CD4-positive, CD25-positive, alpha-beta regulatory T cell (primary cell): ENCODE results near the gene PCED1A. TPM values are rescaled to one million over a fixed set of nuclear protein-coding genes. Genes with fewer than 3 reads are reported as not detected.
A peak's percentile ranks its signal among the peaks of the same experiment; 100 is the strongest.

ENCODE experiments used
- ATAC-seq, 2 donors: fragments of 150-1000 bp; cut with Tn5 transposase; one replicate each; pipeline ENCODE4 v1.10.0; 2021; ENCODE audit warnings: low read depth in 2 of 2, moderate number of reproducible peaks in 2 of 2, moderate library complexity in 1 of 2
- DNase-seq, 3 donors: peaks; one replicate each; pipeline versions ENCODE4 v3.0.0 to v3.0.0-alpha.2; 2012 to 2022; ENCODE audit warnings: mixed read lengths in 1 of 3
- H3K27ac ChIP-seq: one replicate; pipeline ENCODE4 v1.7.0; 2013; ENCODE audit warnings: mild to moderate bottlenecking, low read length; ENCODE audit not compliant: insufficient read depth, poor library complexity, severe bottlenecking
- H3K27me3 ChIP-seq: one replicate; pipeline ENCODE4 v1.7.0; 2013; ENCODE audit warnings: low read length; ENCODE audit not compliant: control insufficient read depth, insufficient read depth
- H3K36me3 ChIP-seq: one replicate; pipeline ENCODE4 v1.7.0; 2013; ENCODE audit warnings: mild to moderate bottlenecking, low read length, moderate library complexity; ENCODE audit not compliant: control insufficient read depth, insufficient read depth
- H3K4me1 ChIP-seq: 2 replicates; pipeline ENCODE4 v1.7.0; 2013; ENCODE audit warnings: mild to moderate bottlenecking, low read length; ENCODE audit not compliant: insufficient read depth, control insufficient read depth, poor library complexity, severe bottlenecking
- H3K4me3 ChIP-seq: one replicate; pipeline ENCODE4 v1.7.0; 2013; ENCODE audit warnings: low read depth, mild to moderate bottlenecking, low read length, moderate library complexity
- H3K9me3 ChIP-seq, 2 experiments: 1 replicate in 1 of 2; 2 replicates in 1 of 2; pipeline ENCODE4 v1.7.0; 2013; ENCODE audit warnings: low read length in 2 of 2, mild to moderate bottlenecking in 1 of 2, moderate library complexity in 1 of 2; ENCODE audit not compliant: control insufficient read depth in 2 of 2
- H3K27ac Mint-ChIP-seq, 3 donors: one replicate each; pipeline ENCODE4 v1.8.0; 2020 to 2022; ENCODE audit warnings: mild to moderate bottlenecking in 3 of 3, mixed read lengths in 3 of 3, moderate library complexity in 2 of 3
- H3K27me3 Mint-ChIP-seq: one replicate; pipeline ENCODE4 v1.8.0; 2022; ENCODE audit warnings: mild to moderate bottlenecking, mixed read lengths
- H3K36me3 Mint-ChIP-seq: one replicate; pipeline ENCODE4 v1.8.0; 2020; ENCODE audit warnings: mixed read lengths
- H3K4me1 Mint-ChIP-seq, 4 donors: one replicate each; pipeline ENCODE4 v1.8.0; 2020 to 2022; ENCODE audit warnings: mixed read lengths in 4 of 4, mild to moderate bottlenecking in 1 of 4
- H3K4me3 Mint-ChIP-seq, 4 donors: one replicate each; pipeline ENCODE4 v1.8.0; 2020 to 2022; ENCODE audit warnings: mild to moderate bottlenecking in 4 of 4, mixed read lengths in 4 of 4, moderate library complexity in 3 of 4
- H3K9me3 Mint-ChIP-seq, 7 donors: one replicate each; pipeline ENCODE4 v1.8.0; 2020 to 2022; ENCODE audit warnings: mixed read lengths in 7 of 7, mild to moderate bottlenecking in 3 of 7, moderate library complexity in 2 of 7
- polyA plus RNA-seq, 4 donors: library from polyadenylated mRNA; unstranded; fragments of 300-500 nt; fragmentation: Illumina TruSeq; gene quantifications; one replicate each; pipeline ENCODE4 v1.2.3, GENCODE V29; 2021
- total RNA-seq: library from RNA; stranded (reverse); gene quantifications from one replicate; pipeline ENCODE4 v1.2.3, GENCODE V29; 2022

PCED1A gene
- total and polyA plus RNA-seq, 5 donors from 2014 or later: 17.8 to 47.2 (median 19.8) TPM

GRCh38 chr20:2805689-2806350 is 34.6 kb downstream of the PCED1A start:
- Mint-ChIP-seq H3K36me3 (peaks cover 3% of the 10 kb centered on the region), H3K9me3 (peaks cover 0 to 3% (median 0%) of the 10 kb centered on the region in 7 donors), H3K4me1 (peaks cover 5 to 15% (median 10%) of the 10 kb centered on the region in 4 donors), H3K4me3 (no peak overlapping the region), H3K27me3 (peaks cover 78% of the 10 kb centered on the region), H3K27ac (no peak overlapping the region)
- H3K9me3 ChIP-seq: no peaks in the 10 kb centered on the region
- H3K4me3 ChIP-seq: no peak overlapping the region
- ATAC-seq: no peak
- H3K36me3 ChIP-seq: no peaks in the 10 kb centered on the region
- DNase-seq: no peak
- H3K27ac ChIP-seq: no peak overlapping the region
- H3K27me3 ChIP-seq: peaks cover 15% of the 10 kb centered on the region
- no peaks in the 10 kb centered on the region for H3K4me1 ChIP-seq

- Mint-ChIP-seq H3K27ac (no peak overlapping the region), H3K4me1 (peaks cover 6 to 18% (median 13%) of the 10 kb centered on the region in 4 donors), H3K36me3 (peaks cover 3% of the 10 kb centered on the region), H3K27me3 (peaks cover 82% of the 10 kb centered on the region), H3K4me3 (no peak overlapping the region), H3K9me3 (peaks cover 0 to 3% (median 0%) of the 10 kb centered on the region in 7 donors)
- no peak for DNase-seq
- H3K27ac ChIP-seq: no peak overlapping the region
- H3K4me3 ChIP-seq: no peak overlapping the region
- ATAC-seq: no peak
- H3K27me3 ChIP-seq: peaks cover 16% of the 10 kb centered on the region
- H3K9me3 ChIP-seq: no peaks in the 10 kb centered on the region
- no peaks in the 10 kb centered on the region for H3K36me3 ChIP-seq
- H3K4me1 ChIP-seq: peaks cover 5% of the 10 kb centered on the region
Observed at GRCh38 chr20:2804852-2805688, 35.4 kb downstream of the PCED1A start.

GRCh38 chr20:2804041-2804828 is 36.2 kb downstream of the PCED1A start:
- Histone ChIP-seq H3K9me3 (no peaks in the 10 kb centered on the region), H3K4me1 (peaks cover 13% of the 10 kb centered on the region), H3K27me3 (peaks cover 16% of the 10 kb centered on the region), H3K4me3 (no peak overlapping the region), H3K27ac (no peak overlapping the region), H3K36me3 (no peaks in the 10 kb centered on the region)
- Mint-ChIP-seq H3K4me1 (peaks cover 6 to 27% (median 15%) of the 10 kb centered on the region in 4 donors), H3K36me3 (peaks cover 3% of the 10 kb centered on the region), H3K9me3 (peaks cover 0 to 5% (median 0%) of the 10 kb centered on the region in 7 donors), H3K27ac (no peak overlapping the region), H3K27me3 (peaks cover 84% of the 10 kb centered on the region), H3K4me3 (no peak overlapping the region)
- no peak for DNase-seq
- no peak for ATAC-seq

- H3K27me3 ChIP-seq: peaks cover 21% of the 10 kb centered on the region
- peak overlapping the region in 3 of 4 donors; percentile 41 to 85 (median 67) for H3K4me3 Mint-ChIP-seq
- H3K4me3 ChIP-seq: no peak overlapping the region
- H3K36me3 ChIP-seq: no peaks in the 10 kb centered on the region
- H3K9me3 Mint-ChIP-seq: peaks cover 0 to 5% (median 0%) of the 10 kb centered on the region in 7 donors
- DNase-seq (no peak), ATAC-seq (no peak)
- H3K27ac ChIP-seq: no peak overlapping the region
- H3K9me3 ChIP-seq: no peaks in the 10 kb centered on the region
- peaks cover 76% of the 10 kb centered on the region for H3K27me3 Mint-ChIP-seq
- peaks cover 3% of the 10 kb centered on the region for H3K36me3 Mint-ChIP-seq
- H3K4me1 Mint-ChIP-seq: peaks cover 6 to 39% (median 13%) of the 10 kb centered on the region in 4 donors
- peaks cover 14% of the 10 kb centered on the region for H3K4me1 ChIP-seq
- no peak overlapping the region for H3K27ac Mint-ChIP-seq
Observed at GRCh38 chr20:2801286-2801728, 39.1 kb downstream of the PCED1A start.

- Mint-ChIP-seq H3K4me1 (peaks cover 6 to 35% (median 13%) of the 10 kb centered on the region in 4 donors), H3K4me3 (peak within 1 kb of the TSS; percentile 41 to 85 (median 77)), H3K27ac (peak within 1 kb of the TSS in 2 of 3 donors; percentile 3 to 72), H3K9me3 (peaks cover 0 to 5% (median 0%) of the 10 kb centered on the region in 7 donors), H3K36me3 (peaks cover 3% of the 10 kb centered on the region), H3K27me3 (peaks cover 71% of the 10 kb centered on the region)
- peaks cover 21% of the 10 kb centered on the region for H3K27me3 ChIP-seq
- peaks cover 14% of the 10 kb centered on the region for H3K4me1 ChIP-seq
- no peaks in the 10 kb centered on the region for H3K9me3 ChIP-seq
- no peaks in the 10 kb centered on the region for H3K36me3 ChIP-seq
- ATAC-seq: peak in 1 of 2 donors; percentile 27
- no peak within 1 kb of the TSS for H3K27ac ChIP-seq
- H3K4me3 ChIP-seq: no peak within 1 kb of the TSS
- DNase-seq: peak in 1 of 3 donors; percentile 10
Observed at GRCh38 chr20:2800521-2801285, 39.8 kb downstream of the PCED1A start, which contains the start of gene CPXM1. TSS of gene CPXM1 (minus strand) at chr20:2800627. CDS start at chr20:2800572, 55 bp downstream.

- Mint-ChIP-seq H3K36me3 (peaks cover 3% of the 10 kb centered on the region), H3K9me3 (peaks cover 0 to 3% (median 0%) of the 10 kb centered on the region in 7 donors), H3K27ac (peak overlapping the region in 2 of 3 donors; percentile 3 to 72), H3K27me3 (peaks cover 66% of the 10 kb centered on the region), H3K4me3 (peak overlapping the region; percentile 31 to 85 (median 66)), H3K4me1 (peaks cover 6 to 35% (median 13%) of the 10 kb centered on the region in 4 donors)
- no peak overlapping the region for H3K4me3 ChIP-seq
- H3K27me3 ChIP-seq: peaks cover 21% of the 10 kb centered on the region
- no peaks in the 10 kb centered on the region for H3K9me3 ChIP-seq
- no peaks in the 10 kb centered on the region for H3K36me3 ChIP-seq
- DNase-seq: peak in 1 of 3 donors; percentile 16
- no peak for ATAC-seq
- H3K4me1 ChIP-seq: peaks cover 14% of the 10 kb centered on the region
- no peak overlapping the region for H3K27ac ChIP-seq
Observed at GRCh38 chr20:2799688-2800520, 40.6 kb downstream of the PCED1A start.
